H1 (cell line): ENCODE measurements around the gene FAM228A. TPM values are rescaled to one million over a fixed set of nuclear protein-coding genes. Genes with fewer than 3 reads are reported as not detected.
"Not testable (repeated sequence)": the region's sequence is repeated elsewhere in the genome, so short reads cannot be mapped to it uniquely, and the experiment has no call there.

Experiments used
- CTCF ChIA-PET: fragments of 300-600 bp; sonication (Branson Sonifier 250); formaldehyde crosslinking; loops from one replicate; lab custom pipeline; 2021; ENCODE audit not compliant: partially characterized antibody; lab: Charles Lee
- POLR2A ChIA-PET: fragments of 300-600 bp; sonication (Branson Sonifier 250); formaldehyde crosslinking; loops from one replicate; lab custom pipeline; 2021; ENCODE audit warnings: inconsistent platforms; ENCODE audit not compliant: partially characterized antibody; lab: Charles Lee
- DNase-seq, 2 experiments: peaks; one replicate each; pipeline versions ENCODE4 v3.0.0 to v3.0.0-alpha.2; 2010 to 2022; ENCODE audit warnings: low spot score in 2 of 2, low read depth in 1 of 2, mixed read lengths in 1 of 2
- FAIRE-seq: peaks from 2 replicates; lab custom pipeline; 2011; peaks lifted over from hg19 to GRCh38; lab: Jason Lieb, UNC
- H2AFZ ChIP-seq: 2 replicates; pipeline ENCODE4 v1.8.1; 2012; ENCODE audit warnings: low read length, inconsistent platforms
- H2AK5ac ChIP-seq: 2 replicates; pipeline ENCODE4 v1.6.1; 2013; ENCODE audit warnings: low read depth, low read length
- H2BK120ac ChIP-seq: replicated peaks from 2 replicates; pipeline ENCODE3; 2013; ENCODE audit warnings: low read depth, low read length, inconsistent platforms
- H2BK12ac ChIP-seq: 2 replicates; pipeline ENCODE4 v1.6.1; 2013; ENCODE audit warnings: low read depth, low read length
- H2BK15ac ChIP-seq: 2 replicates; pipeline ENCODE4 v1.6.1; 2013; ENCODE audit warnings: low read length
- H2BK20ac ChIP-seq: 2 replicates; pipeline ENCODE4 v1.6.1; 2013; ENCODE audit warnings: low read length
- H2BK5ac ChIP-seq: 2 replicates; pipeline ENCODE4 v1.6.1; 2013; ENCODE audit warnings: low read depth, low read length
- H3K14ac ChIP-seq: 2 replicates; pipeline ENCODE4 v1.6.1; 2013; ENCODE audit warnings: inconsistent platforms; ENCODE audit not compliant: insufficient read length
- H3K18ac ChIP-seq: 2 replicates; pipeline ENCODE4 v1.6.1; 2013; ENCODE audit warnings: low read length; ENCODE audit errors: extremely low read depth
- H3K23ac ChIP-seq: 2 replicates; pipeline ENCODE4 v1.6.1; 2013; ENCODE audit warnings: inconsistent platforms; ENCODE audit not compliant: insufficient read length
- H3K23me2 ChIP-seq: 2 replicates; pipeline ENCODE4 v1.6.1; 2013; ENCODE audit warnings: low read depth, low read length
- H3K27ac ChIP-seq: 2 replicates; pipeline ENCODE4 v1.6.1; 2011; ENCODE audit warnings: low read depth, low read length, inconsistent platforms
- H3K27me3 ChIP-seq, 4 experiments: replicated peaks in 1 of 4; 1 replicate in 1 of 4; 2 replicates in 3 of 4; pipeline versions ENCODE4 v1.6.1 to v1.8.1; 2011 to 2013; ENCODE audit warnings: low read length in 3 of 4, mild to moderate bottlenecking in 3 of 4, inconsistent platforms in 2 of 4, mixed read lengths in 2 of 4, moderate library complexity in 1 of 4; ENCODE audit not compliant: control insufficient read depth in 3 of 4, insufficient read depth in 3 of 4; ENCODE audit errors: extremely low read depth in 1 of 4
- H3K36me3 ChIP-seq, 4 experiments: 2 replicates each; pipeline versions ENCODE4 v1.6.1 to v1.8.1; 2011 to 2013; ENCODE audit warnings: mild to moderate bottlenecking in 4 of 4, low read length in 3 of 4, moderate library complexity in 2 of 4, control low read depth in 1 of 4, inconsistent platforms in 1 of 4; ENCODE audit not compliant: insufficient read depth in 4 of 4, control insufficient read depth in 2 of 4
- H3K4ac ChIP-seq: replicated peaks from 2 replicates; pipeline ENCODE3; 2013; ENCODE audit warnings: low read length, low read depth, mixed read lengths, inconsistent platforms; ENCODE audit not compliant: insufficient read length
- H3K4me1 ChIP-seq, 4 experiments: replicated peaks in 1 of 4; 1 replicate in 1 of 4; 2 replicates in 3 of 4; pipeline versions ENCODE4 v1.6.1 to v1.8.1; 2011 to 2013; ENCODE audit warnings: low read length in 3 of 4, inconsistent platforms in 2 of 4, mixed read lengths in 1 of 4; ENCODE audit not compliant: insufficient read depth in 4 of 4, control insufficient read depth in 3 of 4
- H3K4me2 ChIP-seq, 2 experiments: 2 replicates each; pipeline versions ENCODE4 v1.6.1 to v1.8.1; 2011 to 2013; ENCODE audit warnings: low read depth in 2 of 2, low read length in 2 of 2, control low read depth in 1 of 2, inconsistent platforms in 1 of 2, mild to moderate bottlenecking in 1 of 2; ENCODE audit not compliant: insufficient read depth in 1 of 2
- H3K4me3 ChIP-seq, 4 experiments: fragments of 200-600, 300-600 bp in 1 of 4; sonication (generic), shearing (Covaris generic), sonication (Bioruptor Twin) in 1 of 4; 2 replicates each; pipeline versions ENCODE4 v1.5.1 to v1.8.1; 2011 to 2016; ENCODE audit warnings: low read length in 4 of 4, low read depth in 3 of 4, control low read depth in 2 of 4, inconsistent platforms in 2 of 4, mild to moderate bottlenecking in 2 of 4, mixed read lengths in 1 of 4, moderate library complexity in 1 of 4; ENCODE audit not compliant: insufficient read depth in 2 of 4; ENCODE audit errors: extremely low read depth in 1 of 4
- H3K56ac ChIP-seq: replicated peaks from 2 replicates; pipeline ENCODE3; 2013; ENCODE audit warnings: low read depth, mild to moderate bottlenecking, mixed read lengths, low read length, inconsistent platforms; ENCODE audit not compliant: insufficient read length
- H3K79me1 ChIP-seq: 2 replicates; pipeline ENCODE4 v1.6.1; 2013; ENCODE audit warnings: low read depth, low read length, control low read depth
- H3K79me2 ChIP-seq, 2 experiments: 2 replicates each; pipeline versions ENCODE4 v1.6.1 to v1.8.1; 2012 to 2013; ENCODE audit warnings: low read length in 2 of 2, mild to moderate bottlenecking in 2 of 2, inconsistent platforms in 1 of 2; ENCODE audit not compliant: insufficient read depth in 2 of 2, control insufficient read depth in 1 of 2
- H3K9ac ChIP-seq, 4 experiments: replicated peaks in 1 of 4; 1 replicate in 1 of 4; 2 replicates in 3 of 4; pipeline versions ENCODE4 v1.6.1 to v1.8.1; 2011 to 2013; ENCODE audit warnings: low read depth in 3 of 4, low read length in 3 of 4, control low read depth in 2 of 4, mild to moderate bottlenecking in 2 of 4, moderate library complexity in 2 of 4, inconsistent platforms in 1 of 4; ENCODE audit errors: extremely low read depth in 1 of 4
- H3K9me3 ChIP-seq, 2 experiments: 2 replicates each; pipeline versions ENCODE4 v1.6.1 to v1.8.1; 2012 to 2013; ENCODE audit warnings: mild to moderate bottlenecking in 2 of 2, moderate library complexity in 2 of 2, control low read depth in 1 of 2, inconsistent platforms in 1 of 2, low read depth in 1 of 2, low read length in 1 of 2, mixed read lengths in 1 of 2; ENCODE audit not compliant: insufficient read depth in 2 of 2
- H4K20me1 ChIP-seq, 2 experiments: replicated peaks in 1 of 2; 2 replicates each; pipeline versions ENCODE3 to v1.8.1; 2011 to 2013; ENCODE audit warnings: inconsistent platforms in 2 of 2, low read length in 2 of 2, mild to moderate bottlenecking in 1 of 2; ENCODE audit not compliant: insufficient read depth in 2 of 2, control insufficient read depth in 1 of 2
- H4K5ac ChIP-seq: 2 replicates; pipeline ENCODE4 v1.6.1; 2013; ENCODE audit warnings: low read length, low read depth, mixed read lengths, inconsistent platforms; ENCODE audit not compliant: insufficient read length
- H4K8ac ChIP-seq: 2 replicates; pipeline ENCODE4 v1.8.0; 2013; ENCODE audit warnings: mild to moderate bottlenecking, moderate library complexity, low read length, inconsistent platforms; ENCODE audit not compliant: insufficient read depth; ENCODE audit errors: extremely low read depth
- H4K91ac ChIP-seq: replicated peaks from 2 replicates; pipeline ENCODE3; 2013; ENCODE audit warnings: low read length, mixed read lengths, inconsistent platforms; ENCODE audit not compliant: insufficient read length
- WGBS, 2 experiments: shearing (Covaris generic) in 1 of 2; methylation state at CpG; one replicate each; pipeline versions ENCODE4 v1.1.6 to v1.1.7; 2013 to 2015; ENCODE audit warnings: low lambda C conversion rate in 2 of 2, mixed read lengths in 2 of 2, inconsistent platforms in 1 of 2, low coverage in 1 of 2, missing lambda C conversion rate in 1 of 2; ENCODE audit not compliant: insufficient replicate concordance in 2 of 2, insufficient coverage in 1 of 2, insufficient read length in 1 of 2; ENCODE audit errors: extremely low coverage in 1 of 2, missing lambda C conversion rate in 1 of 2; 5-methylcytosine and 5-hydroxymethylcytosine counted together
- polyA plus RNA-seq, 7 experiments: library from polyadenylated mRNA; depleted of rRNA in 3 of 7; stranded (reverse) in 5 of 7; unstranded in 2 of 7; fragments of >200 nt in 5 of 7; fragments of 200-250 nt in 2 of 7; gene quantifications; 1 replicate in 5 of 7; 2 replicates in 1 of 7; 4 replicates in 1 of 7; pipeline versions ENCODE4 v1.2.1 to v1.2.3, GENCODE V29; 2011 to 2013; ENCODE audit warnings: missing spikeins in 2 of 7, mixed read lengths in 2 of 7
- total RNA-seq: library from RNA; stranded (reverse); fragmentation: NEBNext Ultra II Directional; extraction: Animal tissue kit (Norgen Biotek cat#: 25700); gene quantifications from 2 replicates; pipeline ENCODE4 v1.2.1, GENCODE V29; 2021

FAM228A gene
- total and polyA plus RNA-seq, 2 of the 8 experiments (the other 6 are each of a cell fraction or from before 2014, with no cell fraction given) = not detected

- H2BK12ac ChIP-seq, H3K56ac ChIP-seq, H3K18ac ChIP-seq, H3K27ac ChIP-seq, H3K9ac ChIP-seq, H3K9me3 ChIP-seq, H2AFZ ChIP-seq, H3K79me1 ChIP-seq, H3K23me2 ChIP-seq, H4K8ac ChIP-seq, H3K4ac ChIP-seq, H4K91ac ChIP-seq, H3K14ac ChIP-seq, H3K4me3 ChIP-seq, FAIRE-seq, H3K4me1 ChIP-seq, H4K5ac ChIP-seq, H4K20me1 ChIP-seq, H3K79me2 ChIP-seq, H2BK120ac ChIP-seq, H2BK15ac ChIP-seq, CTCF ChIA-PET, H3K36me3 ChIP-seq, H2BK20ac ChIP-seq, H3K27me3 ChIP-seq, H2AK5ac ChIP-seq, H3K23ac ChIP-seq, H2BK5ac ChIP-seq, DNase-seq, H3K4me2 ChIP-seq: not testable (repeated sequence)
- WGBS, 2 experiments = 92% methylated on average over 5 of the region's 5 CpGs; no CpG with 5 or more reads in 1 of the 2 experiments
- POLR2A ChIA-PET = interaction anchor here (0.8 kb wide), 1 partner anchor 56 kb away, joined by 3 read pairs; the partner anchor contains the start of gene TP53I3
Measured at GRCh38 chr2:24140305-24140704, 34.5 kb upstream of the FAM228A start.
